ENCODE data around the gene CNR2. TPM values are rescaled to one million over a fixed set of nuclear protein-coding genes. Genes with fewer than 3 reads are reported as not detected.

Gene CNR2
- total RNA-seq, 2 donors from 2014 or later: 0.04 TPM; not detected in 1

DNA sequence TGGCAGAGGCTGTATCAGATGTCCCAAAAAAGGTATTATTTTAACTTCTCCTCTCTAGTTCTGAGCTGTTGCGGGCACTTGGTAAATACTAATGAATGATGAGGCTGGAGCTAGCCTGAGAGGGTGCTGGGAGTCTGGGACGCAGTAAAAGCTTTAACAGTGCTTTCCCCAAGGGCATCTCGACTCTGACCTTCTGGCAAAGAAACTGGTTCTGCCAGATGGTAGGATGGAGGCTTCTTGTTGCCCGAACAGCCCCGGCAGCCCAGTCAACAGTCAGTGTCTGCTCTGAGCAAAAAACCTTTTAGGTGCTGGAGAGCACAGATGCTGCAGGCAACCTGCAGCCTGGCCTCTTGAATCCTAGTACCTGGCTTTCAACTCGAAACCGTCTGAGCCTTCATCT, 43.9 kb upstream of the CNR2 start:
- no peak for DNase-seq (ENCODE audit: low spot score)
- TF ChIP-seq, protein P1, sequence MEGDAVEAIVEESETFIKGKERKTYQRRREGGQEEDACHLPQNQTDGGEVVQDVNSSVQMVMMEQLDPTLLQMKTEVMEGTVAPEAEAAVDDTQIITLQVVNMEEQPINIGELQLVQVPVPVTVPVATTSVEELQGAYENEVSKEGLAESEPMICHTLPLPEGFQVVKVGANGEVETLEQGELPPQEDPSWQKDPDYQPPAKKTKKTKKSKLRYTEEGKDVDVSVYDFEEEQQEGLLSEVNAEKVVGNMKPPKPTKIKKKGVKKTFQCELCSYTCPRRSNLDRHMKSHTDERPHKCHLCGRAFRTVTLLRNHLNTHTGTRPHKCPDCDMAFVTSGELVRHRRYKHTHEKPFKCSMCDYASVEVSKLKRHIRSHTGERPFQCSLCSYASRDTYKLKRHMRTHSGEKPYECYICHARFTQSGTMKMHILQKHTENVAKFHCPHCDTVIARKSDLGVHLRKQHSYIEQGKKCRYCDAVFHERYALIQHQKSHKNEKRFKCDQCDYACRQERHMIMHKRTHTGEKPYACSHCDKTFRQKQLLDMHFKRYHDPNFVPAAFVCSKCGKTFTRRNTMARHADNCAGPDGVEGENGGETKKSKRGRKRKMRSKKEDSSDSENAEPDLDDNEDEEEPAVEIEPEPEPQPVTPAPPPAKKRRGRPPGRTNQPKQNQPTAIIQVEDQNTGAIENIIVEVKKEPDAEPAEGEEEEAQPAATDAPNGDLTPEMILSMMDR (IDR thresholded peaks at IDR 0.05): no peak
- no peak overlapping the region for H3K27ac ChIP-seq

DNA sequence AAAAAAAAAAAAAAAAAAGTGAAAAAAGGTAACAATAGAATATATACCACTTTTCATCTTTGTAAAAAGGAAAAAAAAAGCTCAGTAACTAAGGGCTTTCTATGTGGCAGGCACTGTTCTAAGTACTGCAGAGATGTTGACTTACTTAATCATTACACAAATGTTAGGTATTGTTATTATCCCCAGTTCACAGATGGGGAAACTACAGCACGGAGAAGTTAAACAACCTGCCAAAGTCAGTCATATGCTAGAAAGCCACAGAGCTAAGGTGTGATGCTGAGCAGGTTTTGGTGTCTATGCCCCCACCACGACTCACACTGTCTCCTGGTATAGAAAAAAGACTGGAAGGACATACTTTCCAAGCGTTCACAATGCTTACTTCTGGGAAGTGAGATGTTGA, 39.9 kb upstream of the CNR2 start:
- TF ChIP-seq, protein P1 (IDR thresholded peaks at IDR 0.05): no peak
- Histone ChIP-seq H3K4me1 (peaks cover 0 to 8% of the 10 kb centered on the region in 2 donors), H3K4me3 (no peak overlapping the region), H3K36me3 (no peaks in the 10 kb centered on the region), H3K27ac (no peak overlapping the region), H3K9me3 (no peaks in the 10 kb centered on the region), H3K27me3 (no peaks in the 10 kb centered on the region)
- DNase-seq (ENCODE audit: low spot score): no peak

More for the DNA sequence above, 43.9 kb upstream of the CNR2 start:
- peaks cover 0 to 22% of the 10 kb centered on the region in 2 donors for H3K4me1 ChIP-seq
- H3K4me3 ChIP-seq: no peak overlapping the region
- peaks cover 10% of the 10 kb centered on the region for H3K36me3 ChIP-seq
- no peaks in the 10 kb centered on the region for H3K27me3 ChIP-seq
- no peaks in the 10 kb centered on the region for H3K9me3 ChIP-seq

DNA sequence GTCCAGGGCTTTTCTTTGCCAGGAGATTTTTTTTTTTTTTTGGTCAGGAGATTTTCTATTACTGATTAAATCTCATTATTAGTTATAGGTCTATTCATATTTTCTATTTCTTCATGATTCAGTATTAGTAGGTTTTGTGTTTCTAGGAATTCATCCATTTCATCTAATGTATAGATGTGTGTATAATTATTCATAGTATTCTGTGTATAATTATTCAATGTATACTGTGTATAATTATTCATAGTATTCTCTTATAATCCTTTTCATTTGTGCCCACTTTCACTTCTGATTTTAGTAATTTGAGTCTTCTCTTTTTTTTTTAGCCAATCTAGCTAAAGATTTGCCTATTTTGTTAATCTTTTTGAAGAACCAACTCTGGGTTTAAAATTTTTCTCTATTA, 34.2 kb upstream of the CNR2 start:
- no peak for DNase-seq (ENCODE audit: low spot score)
- Histone ChIP-seq H3K27me3 (no peaks in the 10 kb centered on the region), H3K9me3 (peaks cover 0 to 3% of the 10 kb centered on the region in 2 donors), H3K4me3 (no peak overlapping the region), H3K27ac (no peak overlapping the region), H3K4me1 (no peaks in the 10 kb centered on the region), H3K36me3 (no peaks in the 10 kb centered on the region)
- TF ChIP-seq, protein P1 (IDR thresholded peaks at IDR 0.05): no peak

DNA sequence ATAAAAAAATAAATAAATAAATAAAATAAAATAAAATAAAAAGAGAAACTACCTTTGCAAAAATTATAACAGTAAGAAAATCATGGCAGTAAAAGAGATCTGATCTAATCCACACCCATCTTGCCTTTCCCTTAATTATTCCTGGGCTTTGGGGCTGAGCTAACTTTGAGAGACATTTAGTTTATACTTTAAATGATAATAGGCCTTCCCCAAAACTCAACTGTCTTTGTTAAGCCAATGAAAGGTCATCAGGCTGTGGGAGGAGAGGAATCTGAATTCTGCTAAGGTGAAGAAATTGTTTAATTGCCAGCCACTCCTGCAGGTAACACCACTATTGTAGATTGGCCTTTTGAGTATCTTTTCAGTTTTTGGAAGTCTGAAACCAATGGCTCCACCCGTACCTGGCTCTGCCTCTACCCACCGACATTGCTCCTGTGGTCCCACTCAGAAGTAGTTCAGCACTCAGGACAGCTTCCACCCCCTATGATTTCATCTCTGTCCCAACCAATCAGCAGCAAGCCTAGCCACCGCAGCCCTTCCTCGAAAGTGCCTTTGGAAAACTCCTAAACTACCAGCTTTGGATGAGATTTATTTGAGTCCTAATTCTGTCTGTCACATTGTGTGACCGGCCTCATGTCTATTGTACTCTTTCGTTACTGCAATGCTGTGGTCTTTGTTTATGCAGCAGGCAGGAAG, 23.5 kb upstream of the CNR2 start:
- H3K9me3 ChIP-seq: no peaks in the 10 kb centered on the region
- no peak overlapping the region for H3K4me3 ChIP-seq
- DNase-seq (ENCODE audit: low spot score): no peak
- H3K36me3 ChIP-seq: no peaks in the 10 kb centered on the region
- H3K27ac ChIP-seq: no peak overlapping the region
- TF ChIP-seq, protein P1 (IDR thresholded peaks at IDR 0.05): no peak
- no peaks in the 10 kb centered on the region for H3K4me1 ChIP-seq
- H3K27me3 ChIP-seq: no peaks in the 10 kb centered on the region

DNA sequence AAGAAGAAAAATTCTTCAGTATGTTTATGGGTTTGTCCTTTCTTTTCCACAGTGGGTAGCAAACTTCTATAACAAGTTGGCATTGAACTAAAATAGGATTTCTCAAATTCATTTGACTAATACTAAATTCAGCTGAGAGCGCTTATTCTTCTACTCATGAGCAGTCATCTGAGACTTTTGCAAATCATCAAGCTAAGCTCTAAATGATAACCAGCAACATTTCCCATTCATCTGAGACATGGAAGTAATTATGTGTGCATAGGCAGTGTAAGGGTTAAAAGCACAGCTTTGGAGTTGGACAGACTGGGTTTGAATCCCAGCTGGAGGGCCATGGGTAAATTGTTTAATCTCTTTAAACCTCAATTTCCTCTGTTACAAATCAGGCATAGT, 18.3 kb upstream of the CNR2 start:
- H3K4me1 ChIP-seq: no peaks in the 10 kb centered on the region
- no peak overlapping the region for H3K4me3 ChIP-seq
- no peaks in the 10 kb centered on the region for H3K9me3 ChIP-seq
- H3K27me3 ChIP-seq: no peaks in the 10 kb centered on the region
- no peak for DNase-seq (ENCODE audit: low spot score)
- TF ChIP-seq, protein P1 (IDR thresholded peaks at IDR 0.05): no peak
- no peak overlapping the region for H3K27ac ChIP-seq
- no peaks in the 10 kb centered on the region for H3K36me3 ChIP-seq
